NCI-H69 (cell line): ENCODE results near the gene KMT5C.

Experiments used
- DNase-seq: peaks from one replicate; lab custom pipeline; 2025; lab: John Stamatoyannopoulos, UW

KMT5C gene

DNA sequence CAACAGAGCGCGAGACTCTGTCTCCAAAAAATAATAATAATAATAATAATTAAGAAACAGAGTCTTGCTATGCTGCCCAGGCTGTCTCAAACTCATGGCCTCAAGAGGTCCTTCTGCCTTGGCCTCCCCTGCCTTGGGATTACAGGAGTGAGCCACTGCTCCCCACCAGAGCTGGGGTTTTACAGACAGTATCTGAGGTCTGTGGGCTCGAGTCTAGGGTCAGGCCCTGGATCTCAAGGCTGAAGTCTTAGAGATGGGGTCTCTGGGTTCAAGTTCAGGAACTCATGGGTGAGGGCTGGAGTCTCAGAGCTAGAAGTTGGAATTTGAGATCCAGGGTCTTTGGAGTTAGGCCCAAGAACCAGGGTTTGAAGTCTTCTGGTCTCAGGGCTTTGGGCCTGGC is 27.1 kb downstream of the KMT5C start:
- no peak for DNase-seq

- DNase-seq, result no peak
Measured at GRCh38 chr19:55368106-55368505, 28.4 kb downstream of the KMT5C start.

- peak; percentile 50 for DNase-seq
Measured at GRCh38 chr19:55368701-55369563, 29.3 kb downstream of the KMT5C start.

DNA sequence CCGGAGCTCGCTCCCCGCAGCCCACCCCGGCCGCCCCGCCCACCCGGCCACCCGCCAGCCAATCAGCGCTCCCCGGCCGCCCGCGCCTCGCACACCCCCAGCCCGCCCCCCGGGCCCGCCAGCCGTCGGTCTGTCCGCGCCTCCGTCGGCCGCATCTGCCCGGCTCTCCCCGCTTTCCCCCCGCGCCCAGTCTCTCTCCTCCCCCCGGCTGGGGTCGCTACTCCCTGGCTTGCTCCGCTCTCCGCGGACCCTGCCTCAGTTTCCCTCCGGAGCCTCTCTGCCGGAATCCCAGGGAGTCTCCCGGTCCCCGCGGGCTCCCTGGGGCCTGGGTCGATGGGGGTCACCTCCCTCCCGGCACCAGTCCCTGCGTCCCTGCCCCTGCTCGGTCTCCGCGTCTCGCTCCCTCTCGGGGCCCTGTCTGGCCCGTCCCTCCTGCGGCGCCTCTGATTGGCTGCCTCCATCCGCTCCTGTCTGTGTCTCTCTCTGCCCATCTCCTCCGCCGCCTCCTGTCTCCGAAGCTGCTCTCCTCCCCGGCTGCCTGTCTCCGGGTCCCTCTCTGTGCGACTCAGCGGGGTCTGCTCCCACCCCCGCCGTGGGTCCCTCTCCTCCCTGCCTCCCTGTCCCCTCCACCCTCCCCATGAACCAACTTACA is 30.1 kb downstream of the KMT5C start:
- peak; percentile 81 for DNase-seq

GRCh38 chr19:55370305-55370988 is 30.8 kb downstream of the KMT5C start, which contains the start of gene IL11:
Gene IL11 (minus strand): TSS chr19:55370463. CDS start chr19:55370310, 153 bp downstream.
- no peak for DNase-seq

DNA sequence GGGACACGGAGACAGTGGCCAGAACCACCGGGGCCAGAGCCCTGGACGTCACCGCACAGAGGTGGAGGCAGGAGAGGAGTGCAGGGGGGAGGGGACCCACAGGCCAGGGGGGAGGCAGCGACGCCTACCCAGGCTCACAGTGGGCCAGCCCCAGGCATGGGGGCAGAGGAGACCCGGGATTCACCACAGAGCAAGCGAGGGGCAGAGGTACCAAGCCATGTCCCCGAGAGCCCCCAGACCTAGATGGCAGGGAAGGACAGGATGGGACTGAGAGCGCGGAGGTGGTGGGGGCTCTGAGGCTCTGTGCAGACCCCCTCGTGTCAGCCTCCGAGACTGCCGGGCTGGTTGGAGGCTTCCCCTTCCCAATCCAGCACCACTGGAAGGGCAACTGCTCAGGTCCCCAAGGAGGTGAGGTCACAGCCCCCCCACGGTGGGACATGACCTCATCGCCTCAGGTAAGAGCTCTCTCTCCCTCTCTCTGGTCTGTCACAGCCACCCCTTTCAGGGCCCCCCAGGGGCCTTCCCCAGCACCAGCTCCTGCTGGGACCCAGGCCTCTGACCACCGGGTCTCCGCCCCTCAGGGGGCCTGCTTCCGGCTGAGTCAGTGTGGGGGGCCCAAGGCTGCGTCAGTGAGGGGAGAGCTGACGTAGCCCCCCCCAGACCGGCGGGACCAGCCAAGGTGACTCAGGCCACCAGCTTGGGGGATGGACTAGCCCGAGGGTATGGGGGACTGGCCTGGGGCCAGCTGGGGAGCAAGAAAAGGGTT is 32.8 kb downstream of the KMT5C start:
- no peak for DNase-seq

DNA sequence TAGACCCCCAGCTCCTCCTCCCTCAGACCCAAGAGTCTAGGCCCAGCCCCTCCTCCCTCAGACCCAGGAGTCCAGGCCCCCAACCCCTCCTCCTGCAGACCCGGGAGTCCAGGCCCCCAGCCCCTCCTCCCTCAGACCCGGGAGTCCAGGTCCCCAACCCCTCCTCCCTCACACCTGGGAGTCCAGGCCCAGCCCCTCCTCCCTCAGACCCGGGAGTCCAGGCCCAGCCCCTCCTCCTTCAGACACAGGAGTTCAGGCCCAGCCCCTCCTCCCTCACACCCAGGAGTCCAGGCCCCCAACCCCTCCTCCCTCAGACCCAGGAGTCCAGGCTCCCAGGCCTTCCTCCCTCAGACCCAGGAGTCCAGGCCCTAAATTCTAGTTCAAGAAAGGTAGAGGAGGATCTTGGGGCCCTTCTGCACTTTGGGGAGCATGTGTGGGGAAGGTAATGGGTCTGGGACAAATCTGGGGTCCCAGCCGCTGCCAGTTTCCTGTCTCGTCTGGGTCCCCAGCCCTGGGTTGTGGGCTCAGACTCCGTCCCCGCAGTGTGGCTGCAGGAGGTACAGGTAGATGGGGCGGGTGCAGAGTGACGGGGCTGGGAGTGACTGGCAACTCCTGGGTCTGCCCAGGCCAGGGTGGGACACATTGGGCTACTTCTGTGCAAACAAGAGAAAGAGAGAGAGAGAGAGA is 33.8 kb downstream of the KMT5C start:
- DNase-seq, result no peak

GRCh38 chr19:55373993-55374757 is 34.5 kb downstream of the KMT5C start:
- DNase-seq, result peak; percentile 37

- DNase-seq, result peak; percentile 66
Measured at GRCh38 chr19:55376241-55376933, 36.7 kb downstream of the KMT5C start, which contains the start of gene TMEM190. Gene TMEM190 (plus strand): TSS chr19:55376826. CDS start chr19:55376854, 28 bp downstream.

- DNase-seq, result peak; percentile 69
Measured at GRCh38 chr19:55377356-55378131, 37.9 kb downstream of the KMT5C start.

DNA sequence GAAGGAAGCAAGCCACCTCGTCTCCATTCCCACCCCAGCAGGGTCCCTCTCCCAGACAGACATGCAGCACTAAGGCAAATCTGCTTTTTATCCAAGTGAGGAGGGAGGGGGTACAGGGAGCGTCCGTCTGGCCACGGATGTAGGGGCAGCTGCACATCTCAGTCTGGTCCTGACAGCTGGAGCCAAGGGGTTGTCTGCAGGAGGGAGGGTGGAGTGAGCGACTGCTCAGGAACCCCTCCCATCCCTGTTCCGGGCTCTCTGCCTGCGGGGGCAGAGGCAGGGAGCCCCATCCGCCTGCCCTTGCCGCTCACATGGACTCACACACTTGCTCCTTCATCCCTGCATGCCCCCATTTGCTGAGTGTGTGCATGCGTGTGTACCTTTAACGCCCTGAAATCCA is 39.5 kb downstream of the KMT5C start:
- peak; percentile 28 for DNase-seq

- no peak for DNase-seq
Measured at GRCh38 chr19:55382013-55382412, 42.3 kb downstream of the KMT5C start.

DNA sequence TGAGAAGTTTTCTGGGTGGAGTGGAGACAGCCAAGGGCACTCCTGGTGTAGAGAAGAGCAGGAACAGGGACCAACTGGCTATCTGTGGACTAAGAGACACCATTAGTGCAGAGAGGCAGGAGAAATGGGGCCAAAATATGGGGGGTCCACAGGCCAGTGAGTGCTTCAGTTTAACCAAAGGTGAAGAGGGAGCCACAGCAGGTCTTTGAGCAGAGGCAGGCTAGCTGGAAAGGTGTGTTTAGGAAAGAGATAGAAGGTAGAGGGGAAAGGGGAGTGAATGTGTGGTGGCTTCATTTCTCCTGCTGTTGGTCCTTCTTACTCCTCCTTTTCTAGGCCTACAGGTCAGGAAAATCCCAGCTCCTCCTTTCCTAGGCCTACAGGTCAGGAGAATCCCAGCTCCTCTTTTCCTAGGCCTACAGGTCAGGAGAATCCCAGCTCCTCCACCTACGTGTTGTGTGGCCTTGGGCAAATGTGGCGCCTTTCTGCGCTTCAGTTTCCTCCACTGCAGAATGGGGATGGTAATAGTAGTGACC is 42.9 kb downstream of the KMT5C start:
- DNase-seq, result no peak

DNA sequence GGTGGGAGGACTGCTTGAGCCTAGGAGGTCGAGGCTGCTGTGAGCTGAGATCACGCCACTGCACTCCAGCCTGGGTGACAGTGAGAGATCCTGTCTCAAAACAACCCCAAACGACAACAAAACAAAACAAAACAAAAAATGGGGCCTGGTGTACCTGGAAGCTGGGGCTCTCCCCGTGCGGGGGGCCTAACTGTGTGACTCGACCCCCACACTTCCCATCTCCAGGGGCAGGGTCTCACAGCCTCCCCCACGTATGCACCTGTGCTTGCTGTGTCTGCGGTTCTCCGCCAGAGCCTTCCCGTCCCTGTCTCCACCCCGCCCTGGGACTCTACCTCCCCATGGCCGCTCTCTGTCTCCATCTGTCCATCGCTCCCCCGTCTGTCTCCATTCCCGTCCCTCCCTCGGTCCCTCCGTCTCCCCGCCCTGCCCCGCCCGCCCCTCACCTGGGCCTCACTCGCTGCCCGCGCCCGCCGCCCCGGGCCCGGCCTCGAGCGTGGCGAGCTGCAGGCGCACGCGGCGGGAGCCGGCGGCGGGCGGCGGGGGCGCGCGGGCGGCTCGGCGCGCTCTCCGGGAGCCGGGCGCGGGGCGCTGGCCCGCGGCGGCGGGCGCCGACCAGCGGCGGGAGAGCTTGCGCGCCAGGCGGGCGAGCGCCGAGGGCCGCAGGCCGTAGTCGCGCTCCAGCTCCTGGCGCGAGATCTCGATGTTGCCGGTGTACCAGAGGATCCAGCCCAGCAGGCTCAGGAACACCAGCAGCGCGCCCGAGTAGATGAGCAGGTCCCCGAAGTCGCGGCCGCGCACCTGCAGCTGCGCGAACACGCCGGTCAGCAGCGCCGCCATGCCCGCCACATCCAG is 43.8 kb downstream of the KMT5C start:
- DNase-seq, result peak; percentile 81

- DNase-seq, result peak; percentile 80
Measured at GRCh38 chr19:55384131-55384919, 44.6 kb downstream of the KMT5C start, which contains the start of gene TMEM238. Gene TMEM238 (minus strand): TSS chr19:55384292. CDS start chr19:55384259, 33 bp downstream.

DNA sequence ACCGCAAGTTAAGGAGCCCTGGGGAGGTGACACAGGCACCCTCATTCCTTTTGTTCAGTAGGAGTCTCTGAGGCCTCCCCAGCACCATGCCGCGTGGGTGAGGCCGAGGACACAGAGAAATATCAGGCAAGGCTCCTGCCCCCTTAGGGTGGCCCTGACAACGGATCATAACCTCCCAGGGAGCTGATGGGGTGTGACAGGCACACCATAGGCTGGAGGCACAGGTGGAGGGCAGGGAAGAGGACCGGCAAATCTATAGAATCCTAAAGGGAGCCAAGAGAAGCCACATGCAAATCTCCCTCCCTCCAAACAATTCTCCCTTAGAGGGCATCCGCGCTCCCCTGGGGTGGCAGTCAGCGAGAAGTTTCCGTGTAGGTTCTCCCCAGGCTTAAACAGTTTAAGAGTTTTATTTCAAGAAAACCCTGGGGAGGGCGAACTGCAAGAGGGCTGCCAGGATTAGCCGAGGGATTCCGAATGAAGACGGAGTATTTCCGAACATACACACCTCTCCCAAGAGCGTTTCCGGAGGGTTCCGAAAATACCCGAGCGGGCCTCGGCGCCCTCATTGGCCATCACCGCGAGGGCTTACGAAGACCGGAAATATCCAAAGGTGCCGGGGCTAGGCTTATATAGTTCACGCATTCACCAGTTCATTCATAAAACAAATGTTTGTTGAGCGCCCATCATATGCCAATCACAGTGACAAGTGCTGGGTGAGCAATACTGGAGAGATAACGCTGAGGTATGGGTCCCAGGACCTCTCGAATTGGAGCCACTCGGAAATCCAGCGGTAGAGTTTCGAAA is 45.4 kb downstream of the KMT5C start:
- DNase-seq, result peak; percentile 98
